Measurements from ENCODE around the gene EFHC1. TPM values are rescaled to one million over a fixed set of nuclear protein-coding genes. Genes with fewer than 3 reads are reported as not detected.

Gene EFHC1
- total and polyA plus RNA-seq, 2 donors, result 27.8 to 75.6 TPM

- H3K4me1 ChIP-seq (ENCODE audit: control insufficient read depth in 2 of 2, insufficient read depth in 2 of 2, low read length in 2 of 2), result peaks cover 0 to 8% of the 10 kb centered on the region in 2 donors
- 46% methylated on average over 2 of the region's 2 CpGs for WGBS
- no peak overlapping the region for H3K27ac ChIP-seq (ENCODE audit: low read depth in 1 of 2, low read length in 1 of 2)
- no peak for DNase-seq (ENCODE audit: low read depth in 6 of 9, low spot score in 9 of 9)
- no peaks in the 10 kb centered on the region for H3K27me3 ChIP-seq (ENCODE audit: control insufficient read depth in 2 of 2, insufficient read depth in 1 of 2, low read length in 1 of 2)
- H3K36me3 ChIP-seq (ENCODE audit: control insufficient read depth in 2 of 2, insufficient read depth in 2 of 2, low read length in 1 of 2), result no peaks in the 10 kb centered on the region
- no peaks in the 10 kb centered on the region for H3K9me3 ChIP-seq (ENCODE audit: control insufficient read depth in 2 of 2, insufficient read depth in 1 of 2, low read length in 1 of 2)
- H3K4me3 ChIP-seq (ENCODE audit: low read length in 2 of 2), result no peak overlapping the region
Observed at GRCh38 chr6:52566201-52566600, 146.1 kb downstream of the EFHC1 start.

DNA sequence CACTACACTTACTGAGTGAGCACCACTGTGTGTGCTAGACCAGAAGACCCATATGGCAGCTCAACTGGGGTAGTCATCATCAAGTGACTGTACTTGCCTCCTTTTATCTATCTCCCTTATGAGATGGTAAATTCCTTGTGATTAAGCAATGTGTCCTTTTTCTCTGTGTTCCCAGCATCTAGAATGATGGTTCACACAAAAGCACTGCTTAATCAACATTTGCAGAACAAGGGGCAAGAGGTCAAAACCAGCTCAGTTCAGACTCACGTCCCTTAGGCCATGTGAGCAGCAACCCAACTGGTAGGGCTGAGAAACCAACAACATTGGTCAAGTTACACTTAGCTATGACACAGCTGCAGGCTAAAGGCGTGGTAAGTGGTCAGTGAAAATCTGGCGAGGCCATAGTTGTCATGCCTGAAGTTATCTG is 146.7 kb downstream of the EFHC1 start:
- H3K4me3 ChIP-seq (ENCODE audit: low read length in 2 of 2), result no peak overlapping the region
- peaks cover 0 to 11% of the 10 kb centered on the region in 2 donors for H3K4me1 ChIP-seq (ENCODE audit: control insufficient read depth in 2 of 2, insufficient read depth in 2 of 2, low read length in 2 of 2)
- H3K36me3 ChIP-seq (ENCODE audit: control insufficient read depth in 2 of 2, insufficient read depth in 2 of 2, low read length in 1 of 2), result no peaks in the 10 kb centered on the region
- 92% methylated on average over 3 of the region's 3 CpGs for WGBS
- no peaks in the 10 kb centered on the region for H3K9me3 ChIP-seq (ENCODE audit: control insufficient read depth in 2 of 2, insufficient read depth in 1 of 2, low read length in 1 of 2)
- H3K27me3 ChIP-seq (ENCODE audit: control insufficient read depth in 2 of 2, insufficient read depth in 1 of 2, low read length in 1 of 2), result no peaks in the 10 kb centered on the region
- no peak overlapping the region for H3K27ac ChIP-seq (ENCODE audit: low read depth in 1 of 2, low read length in 1 of 2)
- no peak for DNase-seq (ENCODE audit: low read depth in 6 of 9, low spot score in 9 of 9)

- Histone ChIP-seq H3K9me3 (ENCODE audit: control insufficient read depth in 2 of 2, insufficient read depth in 1 of 2, low read length in 1 of 2) (no peaks in the 10 kb centered on the region), H3K4me1 (ENCODE audit: control insufficient read depth in 2 of 2, insufficient read depth in 2 of 2, low read length in 2 of 2) (peaks cover 0 to 17% of the 10 kb centered on the region in 2 donors), H3K36me3 (ENCODE audit: control insufficient read depth in 2 of 2, insufficient read depth in 2 of 2, low read length in 1 of 2) (no peaks in the 10 kb centered on the region), H3K27me3 (ENCODE audit: control insufficient read depth in 2 of 2, insufficient read depth in 1 of 2, low read length in 1 of 2) (no peaks in the 10 kb centered on the region), H3K4me3 (ENCODE audit: low read length in 2 of 2) (no peak overlapping the region), H3K27ac (ENCODE audit: low read depth in 1 of 2, low read length in 1 of 2) (no peak overlapping the region)
- WGBS, result 95% methylated on average over 4 of the region's 4 CpGs
- no peak for DNase-seq (ENCODE audit: low read depth in 6 of 9, low spot score in 9 of 9)
Observed at GRCh38 chr6:52568320-52568719, 148.2 kb downstream of the EFHC1 start.

DNA sequence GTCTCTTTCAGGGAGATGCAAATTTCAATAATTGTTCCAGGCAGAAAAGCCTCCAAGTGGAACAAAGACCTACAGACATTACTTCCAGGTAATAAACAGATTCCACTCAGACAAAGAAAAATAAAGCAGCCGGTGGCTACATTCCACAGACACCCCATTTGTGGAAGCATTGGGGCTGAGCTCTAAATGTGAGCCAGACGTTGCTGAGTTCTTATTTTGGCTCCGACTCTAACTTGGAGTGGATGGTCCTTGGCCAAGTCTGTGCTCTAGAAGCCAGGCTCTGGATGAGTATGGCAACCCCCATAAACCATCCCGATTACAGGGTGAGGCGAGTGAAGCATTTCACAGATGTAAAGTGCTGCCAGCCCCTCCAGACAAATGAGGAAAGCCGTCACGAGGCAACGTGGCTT is 150.2 kb downstream of the EFHC1 start:
- Histone ChIP-seq H3K36me3 (ENCODE audit: control insufficient read depth in 2 of 2, insufficient read depth in 2 of 2, low read length in 1 of 2) (no peaks in the 10 kb centered on the region), H3K9me3 (ENCODE audit: control insufficient read depth in 2 of 2, insufficient read depth in 1 of 2, low read length in 1 of 2) (no peaks in the 10 kb centered on the region), H3K4me1 (ENCODE audit: control insufficient read depth in 2 of 2, insufficient read depth in 2 of 2, low read length in 2 of 2) (peaks cover 14 to 37% of the 10 kb centered on the region in 2 donors), H3K4me3 (ENCODE audit: low read length in 2 of 2) (no peak overlapping the region), H3K27ac (ENCODE audit: low read depth in 1 of 2, low read length in 1 of 2) (no peak overlapping the region), H3K27me3 (ENCODE audit: control insufficient read depth in 2 of 2, insufficient read depth in 1 of 2, low read length in 1 of 2) (no peaks in the 10 kb centered on the region)
- WGBS, result 92% methylated on average over 8 of the region's 8 CpGs
- no peak for DNase-seq (ENCODE audit: low read depth in 6 of 9, low spot score in 9 of 9)

DNA sequence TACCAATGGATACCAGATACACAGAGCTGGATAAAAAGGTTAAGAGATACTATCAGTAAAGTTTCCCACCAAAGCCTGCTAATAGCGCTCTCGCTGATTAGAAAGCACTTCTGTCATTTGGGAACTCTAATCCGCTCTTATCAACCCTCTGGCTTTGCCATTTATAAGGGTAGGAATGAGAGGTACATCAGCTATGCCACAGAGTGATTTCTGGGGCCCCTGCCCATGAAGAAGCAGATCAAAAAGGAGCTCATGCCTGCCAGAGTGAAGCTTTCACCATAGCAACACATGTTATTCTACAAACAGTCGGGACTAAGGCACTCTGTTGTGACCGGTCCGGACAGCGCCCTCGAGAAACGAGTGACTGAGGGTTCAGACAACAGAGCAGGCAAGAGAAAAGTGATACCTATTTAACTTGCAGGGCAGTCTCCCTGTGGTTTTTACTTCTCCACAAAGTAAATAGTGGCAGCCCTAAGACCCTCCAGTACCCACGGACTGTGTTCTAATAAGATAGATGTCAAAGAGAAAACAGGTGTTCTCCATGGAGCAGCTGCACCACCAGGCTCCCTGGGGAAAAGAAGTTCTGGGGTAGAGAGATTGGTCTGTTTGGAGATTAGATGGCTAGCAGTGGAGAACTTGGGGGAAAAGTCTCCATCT is 151.1 kb downstream of the EFHC1 start:
- Histone ChIP-seq H3K4me1 (ENCODE audit: control insufficient read depth in 2 of 2, insufficient read depth in 2 of 2, low read length in 2 of 2) (peaks cover 18 to 42% of the 10 kb centered on the region in 2 donors), H3K4me3 (ENCODE audit: low read length in 2 of 2) (no peak overlapping the region), H3K36me3 (ENCODE audit: control insufficient read depth in 2 of 2, insufficient read depth in 2 of 2, low read length in 1 of 2) (no peaks in the 10 kb centered on the region), H3K9me3 (ENCODE audit: control insufficient read depth in 2 of 2, insufficient read depth in 1 of 2, low read length in 1 of 2) (peaks cover 0 to 3% of the 10 kb centered on the region in 2 donors), H3K27me3 (ENCODE audit: control insufficient read depth in 2 of 2, insufficient read depth in 1 of 2, low read length in 1 of 2) (peaks cover 0 to 2% of the 10 kb centered on the region in 2 donors), H3K27ac (ENCODE audit: low read depth in 1 of 2, low read length in 1 of 2) (no peak overlapping the region)
- 91% methylated on average over 10 of the region's 10 CpGs for WGBS
- DNase-seq (ENCODE audit: low read depth in 6 of 9, low spot score in 9 of 9), result no peak

GRCh38 chr6:52572536-52572935 is 152.4 kb downstream of the EFHC1 start:
- over 99% methylated on average over 4 of the region's 4 CpGs for WGBS
- no peaks in the 10 kb centered on the region for H3K36me3 ChIP-seq (ENCODE audit: control insufficient read depth in 2 of 2, insufficient read depth in 2 of 2, low read length in 1 of 2)
- no peak overlapping the region for H3K27ac ChIP-seq (ENCODE audit: low read depth in 1 of 2, low read length in 1 of 2)
- H3K9me3 ChIP-seq (ENCODE audit: control insufficient read depth in 2 of 2, insufficient read depth in 1 of 2, low read length in 1 of 2), result peaks cover 0 to 7% of the 10 kb centered on the region in 2 donors
- H3K4me3 ChIP-seq (ENCODE audit: low read length in 2 of 2), result no peak overlapping the region
- no peak for DNase-seq (ENCODE audit: low read depth in 6 of 9, low spot score in 9 of 9)
- H3K4me1 ChIP-seq (ENCODE audit: control insufficient read depth in 2 of 2, insufficient read depth in 2 of 2, low read length in 2 of 2), result peaks cover 20 to 46% of the 10 kb centered on the region in 2 donors
- peaks cover 0 to 7% of the 10 kb centered on the region in 2 donors for H3K27me3 ChIP-seq (ENCODE audit: control insufficient read depth in 2 of 2, insufficient read depth in 1 of 2, low read length in 1 of 2)

GRCh38 chr6:52573295-52573694 is 153.2 kb downstream of the EFHC1 start:
- Histone ChIP-seq H3K27me3 (ENCODE audit: control insufficient read depth in 2 of 2, insufficient read depth in 1 of 2, low read length in 1 of 2) (peaks cover 0 to 7% of the 10 kb centered on the region in 2 donors), H3K4me3 (ENCODE audit: low read length in 2 of 2) (no peak overlapping the region), H3K9me3 (ENCODE audit: control insufficient read depth in 2 of 2, insufficient read depth in 1 of 2, low read length in 1 of 2) (peaks cover 0 to 7% of the 10 kb centered on the region in 2 donors), H3K27ac (ENCODE audit: low read depth in 1 of 2, low read length in 1 of 2) (no peak overlapping the region), H3K4me1 (ENCODE audit: control insufficient read depth in 2 of 2, insufficient read depth in 2 of 2, low read length in 2 of 2) (peaks cover 21 to 46% of the 10 kb centered on the region in 2 donors), H3K36me3 (ENCODE audit: control insufficient read depth in 2 of 2, insufficient read depth in 2 of 2, low read length in 1 of 2) (no peaks in the 10 kb centered on the region)
- no peak for DNase-seq (ENCODE audit: low read depth in 6 of 9, low spot score in 9 of 9)
- WGBS, result 93% methylated on average over 2 of the region's 2 CpGs

Other genes with a start within 250 kb of the EFHC1 start
- 0.05 TPM for gene IL17A, start 234.0 kb upstream of the EFHC1 start, total RNA-seq
- gene IL17A, start 234.0 kb upstream of the EFHC1 start, polyA plus RNA-seq, result 0.21 TPM
- 0.24 TPM for gene IL17F, start 175.8 kb upstream of the EFHC1 start, total RNA-seq
- gene IL17F, start 175.8 kb upstream of the EFHC1 start, polyA plus RNA-seq, result 0.96 TPM
- gene MCM3, start 135.6 kb upstream of the EFHC1 start, total RNA-seq, result 137 TPM
- 26.9 TPM for gene MCM3, start 135.6 kb upstream of the EFHC1 start, polyA plus RNA-seq
- 7.9 TPM for gene PAQR8, start 58.2 kb upstream of the EFHC1 start, total RNA-seq
- gene PAQR8, start 58.2 kb upstream of the EFHC1 start, polyA plus RNA-seq, result 11.3 TPM
- gene TRAM2, start 156.7 kb downstream of the EFHC1 start, total RNA-seq, result 3.4 TPM
- 3.1 TPM for gene TRAM2, start 156.7 kb downstream of the EFHC1 start, polyA plus RNA-seq

Data from thymus (tissue), 11 donors.